GM12878 (cell line): ENCODE results near the gene GLA. TPM values are rescaled to one million over a fixed set of nuclear protein-coding genes. Genes with fewer than 3 reads are reported as not detected.

Experiments used
- ATAC-seq: fragments of 200-7000 bp; cut with Tn5 transposase; 3 replicates; pipeline ENCODE4 v1.9.1; 2020; ENCODE audit warnings: mild to moderate bottlenecking, moderate library complexity
- BruUV-seq: library from RNA; stranded (reverse); fragments of 400-500 nt; replicated peaks from 2 replicates; lab custom pipeline; 2021; lab: Mats Ljungman, UMichigan
- CTCF ChIA-PET: fragments of 300-600 bp; sonication (Branson Sonifier 250); formaldehyde crosslinking; extraction: SDS; loops from one replicate; lab custom pipeline; 2021; ENCODE audit warnings: inconsistent platforms; lab: Yijun Ruan, JAX
- POLR2A ChIA-PET: fragments of 350-600 bp; formaldehyde crosslinking; extraction: SDS; loops from one replicate; lab custom pipeline; 2021; ENCODE audit warnings: inconsistent platforms; lab: Charles Lee
- RAD21 ChIA-PET: fragments of 300-600 bp; sonication (Branson Sonifier 250); formaldehyde crosslinking; loops from one replicate; lab custom pipeline; 2023; ENCODE audit warnings: antibody characterized with exemption; ENCODE audit not compliant: unreplicated experiment; lab: Charles Lee
- SMC1A ChIA-PET: fragments of 300-600 bp; sonication (Branson Sonifier 250); formaldehyde crosslinking; loops from one replicate; lab custom pipeline; 2023; ENCODE audit not compliant: unreplicated experiment, uncharacterized antibody; lab: Charles Lee
- DNase-seq: peaks from one replicate; pipeline ENCODE4 v3.0.0-alpha.2; 2011; ENCODE audit warnings: low read depth, low spot score
- FAIRE-seq: peaks from 3 replicates; lab custom pipeline; 2011; peaks lifted over from hg19 to GRCh38; lab: Jason Lieb, UNC
- H2AFZ ChIP-seq: 2 replicates; pipeline ENCODE4 v1.6.0; 2011; ENCODE audit warnings: low read depth, low read length, control low read depth; ENCODE audit not compliant: control insufficient read depth
- H3K27ac ChIP-seq: 2 replicates; pipeline ENCODE4 v1.5.1; 2011; ENCODE audit warnings: control low read depth; ENCODE audit not compliant: control insufficient read depth, insufficient read depth
- H3K27me3 ChIP-seq, 2 experiments: replicated peaks in 1 of 2; 2 replicates each; pipeline versions ENCODE4 v1.6.0 to v1.6.1; 2011; ENCODE audit warnings: low read length in 1 of 2; ENCODE audit not compliant: control insufficient read depth in 2 of 2, insufficient read depth in 2 of 2
- H3K36me3 ChIP-seq, 2 experiments: 2 replicates each; pipeline ENCODE4 v1.5.1; 2011; ENCODE audit warnings: low read length in 1 of 2; ENCODE audit not compliant: control insufficient read depth in 2 of 2, insufficient read depth in 2 of 2
- H3K4me1 ChIP-seq: 2 replicates; pipeline ENCODE4 v1.6.1; 2011; ENCODE audit warnings: mild to moderate bottlenecking, low read length, moderate library complexity, mixed read lengths; ENCODE audit not compliant: control insufficient read depth, insufficient read depth
- H3K4me2 ChIP-seq: 2 replicates; pipeline ENCODE4 v1.6.0; 2011; ENCODE audit warnings: control low read depth; ENCODE audit not compliant: control insufficient read depth, insufficient read depth
- H3K4me3 ChIP-seq: fragments of 200-600 bp; sonication (generic); 2 replicates; pipeline ENCODE4 v1.5.1; 2016
- H3K79me2 ChIP-seq: 2 replicates; pipeline ENCODE4 v1.6.0; 2011; ENCODE audit warnings: low read length; ENCODE audit not compliant: control insufficient read depth, insufficient read depth
- H3K9ac ChIP-seq: 2 replicates; pipeline ENCODE4 v1.8.0; 2011; ENCODE audit warnings: low read length, control low read depth, mixed read lengths; ENCODE audit not compliant: control insufficient read depth, insufficient read depth
- H3K9me3 ChIP-seq: replicated peaks from 3 replicates; pipeline ENCODE4 v1.5.1; 2011; ENCODE audit warnings: mild to moderate bottlenecking, low read length; ENCODE audit not compliant: control insufficient read depth, insufficient read depth
- H4K20me1 ChIP-seq: 2 replicates; pipeline ENCODE4 v1.6.0; 2011; ENCODE audit not compliant: control insufficient read depth, insufficient read depth
- KLF5 ChIP-seq: fragments of 450-650 bp; IDR thresholded peaks from 2 replicates; pipeline ENCODE4 v1.6.1; 2014; ENCODE audit warnings: mild to moderate bottlenecking; ENCODE audit not compliant: partially characterized antibody
- MYC ChIP-seq: IDR thresholded peaks from 2 replicates; pipeline ENCODE4 v1.6.1; 2011; ENCODE audit warnings: mild to moderate bottlenecking, low read length, moderate library complexity, inconsistent platforms; ENCODE audit not compliant: insufficient read depth, insufficient replicate concordance, insufficient read length, severe bottlenecking
- NFYA ChIP-seq: IDR thresholded peaks from 2 replicates; pipeline ENCODE4 v1.6.1; 2011; ENCODE audit warnings: low read depth, mild to moderate bottlenecking, low read length, improper control_type of control experiment, borderline replicate concordance
- REST ChIP-seq: IDR thresholded peaks from 2 replicates; pipeline ENCODE4 v1.6.1; 2012; ENCODE audit warnings: mild to moderate bottlenecking, low read depth, low read length
- TARDBP ChIP-seq: IDR thresholded peaks from 2 replicates; pipeline ENCODE4 v1.6.1; 2016; ENCODE audit warnings: borderline replicate concordance
- ZNF384 ChIP-seq: IDR thresholded peaks from 2 replicates; pipeline ENCODE4 v1.6.1; 2012; ENCODE audit warnings: low read depth, mild to moderate bottlenecking, low read length, improper control_type of control experiment, borderline replicate concordance
- WGBS: methylation state at CpG from one replicate; pipeline ENCODE4 v1.1.6; 2016; ENCODE audit warnings: low lambda C conversion rate; ENCODE audit not compliant: insufficient replicate concordance, insufficient coverage; ENCODE audit errors: missing lambda C conversion rate; 5-methylcytosine and 5-hydroxymethylcytosine counted together
- in situ Hi-C: fragments of 300-500 bp; cut with MboI; formaldehyde crosslinking; loops from 9 replicates; pipeline ENCODE4 v1.14.3; 2018; ENCODE audit warnings: mixed read lengths
- intact Hi-C: fragments of 100-400 bp; cut with micrococcal nuclease; formaldehyde crosslinking; loops from one replicate; pipeline ENCODE4 v1.14.2; 2022; ENCODE audit not compliant: unreplicated experiment
- polyA plus RNA-seq, 11 experiments: library from polyadenylated mRNA; depleted of rRNA in 4 of 11; unstranded in 6 of 11; stranded (reverse) in 5 of 11; fragments of >200 nt; fragmentation: Nextera tagmentation in 4 of 11; fragmentation: Illumina TruSeq in 1 of 11; extraction: Ambion mirVana in 4 of 11; extraction: Trizol in 1 of 11; gene quantifications; 1 replicate in 1 of 11; 2 replicates in 10 of 11; pipeline versions ENCODE4 v1.2.1 to v1.2.3, GENCODE V29; 2011 to 2016; ENCODE audit warnings: inconsistent platforms in 2 of 11, missing spikeins in 2 of 11, low read depth in 1 of 11
- total RNA-seq, 4 experiments: library from RNA; depleted of rRNA in 3 of 4; stranded (reverse); fragments of >200 nt in 3 of 4; fragmentation: Illumina TruSeq in 1 of 4; extraction: Trizol in 1 of 4; gene quantifications; 2 replicates each; pipeline versions ENCODE4 v1.2.1 to v1.2.3, GENCODE V29; 2013 to 2021

Gene GLA
- total and polyA plus RNA-seq, 10 of the 15 experiments (the other 5 are each of a cell fraction or from before 2014, with no cell fraction given) = 23.8 to 66.4 (median 29.1) TPM

GRCh38 chrX:101409043-101409442, 1.3 kb upstream of the GLA start:
- in situ Hi-C loops = no loop called here
- Histone ChIP-seq H3K9me3 (no peaks in the 10 kb centered on the region; the same call in 2 of the 3 replicates), H3K36me3 (peaks cover 0 to 4% of the 10 kb centered on the region in 2 experiments; a peak in 1 of 4 replicates), H4K20me1 (no peaks in the 10 kb centered on the region), H3K27ac (peak overlapping the region; percentile 92), H2AFZ (no peak overlapping the region), H3K9ac (peak overlapping the region; percentile 84), H3K27me3 (no peaks in the 10 kb centered on the region), H3K79me2 (peaks cover 57% of the 10 kb centered on the region), H3K4me2 (peak overlapping the region; percentile 28; the same call in 1 of the 2 replicates), H3K4me3 (peak overlapping the region; percentile 75), H3K4me1 (peaks cover 12% of the 10 kb centered on the region)
- DNase-seq (no peak), FAIRE-seq (no peak), ATAC-seq (no peak)
- TF ChIP-seq MYC = no peak
- no peak for TF ChIP-seq REST
- TF ChIP-seq NFYA = no peak
- no peak for TF ChIP-seq KLF5
- TF ChIP-seq TARDBP = no peak
- no peak for TF ChIP-seq ZNF384
- BruUV-seq = no TSS peak
- 37% methylated on average over 6 of the region's 6 CpGs for WGBS
- intact Hi-C loops = loop anchor here (2.0 kb wide), 1 partner anchor 18 kb away; the partner anchor contains the start of gene RPL36A
- ChIA-PET RAD21 (no interaction called here), CTCF (no interaction called here), POLR2A (interaction anchor here (0.6 kb wide), 1 partner anchor 45 kb away, joined by 3 read pairs; no protein-coding TSS in a partner anchor), SMC1A (no interaction called here)
